Thyroid gland (tissue), 4 donors: Measurements from ENCODE around the gene ATM. TPM values are rescaled to one million over a fixed set of nuclear protein-coding genes. Genes with fewer than 3 reads are reported as not detected.
"Not testable (repeated sequence)": the region's sequence is repeated elsewhere in the genome, so short reads cannot be mapped to it uniquely, and the experiment has no call there.

Experiments
- DNase-seq, 2 donors: peaks; one replicate each; pipeline ENCODE4 v3.0.0-alpha.2; 2019
- H3K27ac ChIP-seq, 3 donors: fragments of 200-600 bp; sonication (generic); 1 replicate in 2 of 3; 2 replicates in 1 of 3; pipeline ENCODE4 v1.5.1; 2016 to 2019; ENCODE audit warnings: mild to moderate bottlenecking in 1 of 3, moderate library complexity in 1 of 3
- H3K27me3 ChIP-seq: fragments of 200-600 bp; sonication (generic); one replicate; pipeline ENCODE4 v1.5.1; 2019
- H3K36me3 ChIP-seq, 2 donors: fragments of 200-600 bp; sonication (generic); one replicate each; pipeline ENCODE4 v1.5.1; 2016 to 2019
- H3K4me1 ChIP-seq, 2 donors: fragments of 200-600 bp; sonication (generic); one replicate each; pipeline ENCODE4 v1.5.1; 2017 to 2019
- H3K4me3 ChIP-seq, 3 donors: fragments of 200-600 bp; sonication (generic); replicated peaks in 1 of 3; 1 replicate in 2 of 3; 2 replicates in 1 of 3; pipeline ENCODE4 v1.5.1; 2016; ENCODE audit warnings: mild to moderate bottlenecking in 1 of 3
- H3K9me3 ChIP-seq: fragments of 200-600 bp; sonication (generic); one replicate; pipeline ENCODE4 v1.5.1; 2017
- POLR2A ChIP-seq, 2 donors: fragments of 450-650 bp; IDR thresholded peaks; one replicate each; pipeline ENCODE4 v1.6.1; 2017; ENCODE audit warnings: antibody characterized with exemption in 2 of 2, mild to moderate bottlenecking in 2 of 2, moderate library complexity in 1 of 2
- WGBS, 2 donors: methylation state at CpG; one replicate each; pipeline ENCODE4 v1.1.5; 2017; 5-methylcytosine and 5-hydroxymethylcytosine counted together
- intact Hi-C: fragments of 100-400 bp; cut with DNase I; formaldehyde crosslinking; loops from one replicate; pipeline ENCODE4 v1.15.1; 2023
- total RNA-seq, 4 donors: library from RNA; depleted of rRNA; stranded (reverse); fragments of >200 nt; gene quantifications; one replicate each; pipeline ENCODE4 v1.2.3, GENCODE V29; 2016
- TF ChIP-seq, protein P1 (sequence below), 6 experiments: fragments of 200-600 bp in 3 of 6; fragments of 450-650 bp in 3 of 6; sonication (generic) in 3 of 6; IDR thresholded peaks; one replicate each; pipeline ENCODE4 v1.5.1; 2016 to 2019; ENCODE audit warnings: antibody characterized with exemption in 6 of 6, mild to moderate bottlenecking in 2 of 6, inconsistent platforms in 1 of 6, moderate library complexity in 1 of 6

ATM gene
- total RNA-seq, 4 donors from 2014 or later, result 84.4 to 207 (median 137) TPM

- intact Hi-C loops, result no loop called here
- no peak for DNase-seq
These were observed 165.7 kb downstream of the ATM start for GRCh38 chr11:108388576-108388975.

DNA sequence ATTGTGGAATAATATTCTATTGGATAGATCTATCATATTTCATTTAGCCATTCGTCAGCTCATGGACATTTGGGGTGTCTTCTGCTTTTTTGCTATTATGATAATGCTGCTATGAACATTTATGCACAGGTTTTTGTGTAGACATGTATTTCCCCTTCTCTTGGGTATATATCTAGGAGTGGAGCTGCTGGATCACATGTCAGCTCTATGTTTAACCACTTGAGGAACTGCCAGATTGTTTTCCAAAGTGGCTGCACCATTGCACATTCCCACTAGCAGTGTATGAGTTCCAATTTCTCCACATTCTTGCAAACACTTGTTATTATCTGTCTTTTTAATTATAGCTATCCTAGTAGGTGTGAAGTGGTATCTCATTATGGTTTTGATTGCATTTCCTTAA, 169.5 kb downstream of the ATM start:
- 91 to 92% methylated on average over 1 of the region's 1 CpG for WGBS, 2 donors
- no peak overlapping the region for H3K4me3 ChIP-seq
- H3K27ac ChIP-seq, result no peak overlapping the region
- TF ChIP-seq, protein P1, sequence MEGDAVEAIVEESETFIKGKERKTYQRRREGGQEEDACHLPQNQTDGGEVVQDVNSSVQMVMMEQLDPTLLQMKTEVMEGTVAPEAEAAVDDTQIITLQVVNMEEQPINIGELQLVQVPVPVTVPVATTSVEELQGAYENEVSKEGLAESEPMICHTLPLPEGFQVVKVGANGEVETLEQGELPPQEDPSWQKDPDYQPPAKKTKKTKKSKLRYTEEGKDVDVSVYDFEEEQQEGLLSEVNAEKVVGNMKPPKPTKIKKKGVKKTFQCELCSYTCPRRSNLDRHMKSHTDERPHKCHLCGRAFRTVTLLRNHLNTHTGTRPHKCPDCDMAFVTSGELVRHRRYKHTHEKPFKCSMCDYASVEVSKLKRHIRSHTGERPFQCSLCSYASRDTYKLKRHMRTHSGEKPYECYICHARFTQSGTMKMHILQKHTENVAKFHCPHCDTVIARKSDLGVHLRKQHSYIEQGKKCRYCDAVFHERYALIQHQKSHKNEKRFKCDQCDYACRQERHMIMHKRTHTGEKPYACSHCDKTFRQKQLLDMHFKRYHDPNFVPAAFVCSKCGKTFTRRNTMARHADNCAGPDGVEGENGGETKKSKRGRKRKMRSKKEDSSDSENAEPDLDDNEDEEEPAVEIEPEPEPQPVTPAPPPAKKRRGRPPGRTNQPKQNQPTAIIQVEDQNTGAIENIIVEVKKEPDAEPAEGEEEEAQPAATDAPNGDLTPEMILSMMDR (IDR thresholded peaks at IDR 0.05), result no peak
- no peak for TF ChIP-seq POLR2A (IDR thresholded peaks at IDR 0.05)
- H3K9me3 ChIP-seq, result no peaks in the 10 kb centered on the region
- no peaks in the 10 kb centered on the region for H3K36me3 ChIP-seq
- intact Hi-C loops, result no loop called here
- DNase-seq, result no peak
- H3K4me1 ChIP-seq, result no peaks in the 10 kb centered on the region
- no peaks in the 10 kb centered on the region for H3K27me3 ChIP-seq

More at GRCh38 chr11:108388576-108388975, 165.7 kb downstream of the ATM start:
- no peaks in the 10 kb centered on the region for H3K36me3 ChIP-seq
- H3K27me3 ChIP-seq, result no peaks in the 10 kb centered on the region
- TF ChIP-seq POLR2A (IDR thresholded peaks at IDR 0.05), result no peak
- TF ChIP-seq, protein P1 (IDR thresholded peaks at IDR 0.05), result no peak
- H3K27ac ChIP-seq, result no peak overlapping the region
- WGBS, 2 donors, result 84 to 89% methylated on average over 5 of the region's 5 CpGs
- H3K4me3 ChIP-seq, result no peak overlapping the region
- H3K4me1 ChIP-seq, result no peaks in the 10 kb centered on the region
- no peaks in the 10 kb centered on the region for H3K9me3 ChIP-seq

DNA sequence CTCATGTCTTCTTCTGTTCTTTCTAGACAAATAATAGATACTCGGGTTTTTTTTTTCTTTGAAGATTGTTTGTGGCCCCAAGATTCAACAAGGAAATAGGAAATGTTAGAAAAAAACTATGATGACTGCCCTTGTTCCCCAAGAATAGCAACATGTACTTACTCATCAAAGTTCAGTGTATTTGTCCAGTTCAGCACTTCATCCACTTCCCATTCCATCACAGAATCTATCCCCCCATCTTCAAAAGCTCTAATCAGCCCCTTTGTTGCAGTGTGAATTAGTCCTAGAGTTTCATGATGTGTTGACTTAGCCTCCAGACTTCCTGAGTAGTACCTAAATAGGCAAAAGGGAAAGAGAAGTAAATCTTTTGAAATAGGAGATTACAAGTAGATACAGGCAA, 170.2 kb downstream of the ATM start:
- Histone ChIP-seq H3K27me3 (no peaks in the 10 kb centered on the region), H3K4me3 (no peak overlapping the region), H3K27ac (no peak overlapping the region), H3K36me3 (no peaks in the 10 kb centered on the region), H3K9me3 (no peaks in the 10 kb centered on the region), H3K4me1 (no peaks in the 10 kb centered on the region)
- TF ChIP-seq, protein P1 (IDR thresholded peaks at IDR 0.05), result no peak
- TF ChIP-seq POLR2A (IDR thresholded peaks at IDR 0.05), result no peak
- 45 to 49% methylated on average over 1 of the region's 1 CpG for WGBS, 2 donors
- no peak for DNase-seq
- intact Hi-C loops, result no loop called here

- intact Hi-C loops, result no loop called here
- no peak overlapping the region for H3K27ac ChIP-seq
- H3K9me3 ChIP-seq, result no peaks in the 10 kb centered on the region
- H3K27me3 ChIP-seq, result no peaks in the 10 kb centered on the region
- H3K4me3 ChIP-seq, result no peak overlapping the region
- no peak for TF ChIP-seq POLR2A (IDR thresholded peaks at IDR 0.05)
- TF ChIP-seq, protein P1 (IDR thresholded peaks at IDR 0.05), result no peak
- no peak for DNase-seq
- H3K4me1 ChIP-seq, result no peaks in the 10 kb centered on the region
- 93 to 96% methylated on average over 4 of the region's 4 CpGs for WGBS, 2 donors
- no peaks in the 10 kb centered on the region for H3K36me3 ChIP-seq
These were observed 171.9 kb downstream of the ATM start for GRCh38 chr11:108394744-108395284.

DNA sequence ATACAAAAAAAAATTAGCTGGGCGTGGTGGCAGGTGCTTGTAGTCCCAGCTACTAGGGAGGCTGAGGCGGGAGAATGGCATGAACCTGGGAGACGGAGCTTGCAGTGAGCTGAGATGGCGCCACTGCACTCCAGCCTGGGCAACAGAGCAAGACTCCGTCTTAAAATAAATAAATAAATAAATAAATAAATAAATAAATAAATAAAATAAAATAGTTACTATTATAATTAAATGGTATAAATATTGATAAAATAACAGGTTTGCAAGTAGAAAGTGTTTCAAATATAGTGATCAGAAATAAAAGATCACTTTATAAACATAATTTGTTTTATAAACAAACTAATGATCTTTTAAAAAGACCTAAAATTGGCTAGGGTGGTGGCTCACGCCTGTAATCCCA, 173.8 kb downstream of the ATM start:
- H3K27ac ChIP-seq, H3K9me3 ChIP-seq, H3K27me3 ChIP-seq, H3K4me1 ChIP-seq, H3K4me3 ChIP-seq, H3K36me3 ChIP-seq, DNase-seq, intact Hi-C loops: not testable (repeated sequence)
- 95 to 97% methylated on average over 6 of the region's 6 CpGs for WGBS, 2 donors

DNA sequence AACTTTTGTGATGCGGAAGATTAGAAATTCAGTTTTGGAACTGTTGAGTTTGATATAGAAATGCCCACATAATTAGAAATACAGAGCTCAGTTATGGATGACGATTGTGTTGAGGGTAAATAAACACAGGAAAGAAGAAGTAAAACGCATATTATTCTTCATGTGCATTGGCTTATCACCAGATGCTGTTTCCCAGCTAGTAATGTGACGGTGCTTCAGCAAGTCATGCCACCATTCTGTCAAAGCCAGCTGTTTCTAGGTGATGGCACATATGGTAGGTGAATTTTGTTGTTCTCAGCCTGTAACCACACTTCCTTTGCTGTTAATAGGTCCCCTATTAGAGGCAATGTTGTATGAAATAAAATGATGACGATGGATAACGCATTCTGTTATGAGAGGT, 175.6 kb downstream of the ATM start:
- 84 to 87% methylated on average over 6 of the region's 6 CpGs for WGBS, 2 donors
- DNase-seq, result no peak
- no peaks in the 10 kb centered on the region for H3K27me3 ChIP-seq
- TF ChIP-seq POLR2A (IDR thresholded peaks at IDR 0.05), result no peak
- TF ChIP-seq, protein P1 (IDR thresholded peaks at IDR 0.05), result no peak
- no peaks in the 10 kb centered on the region for H3K4me1 ChIP-seq
- no peaks in the 10 kb centered on the region for H3K36me3 ChIP-seq
- no peak overlapping the region for H3K27ac ChIP-seq
- intact Hi-C loops, result no loop called here
- no peaks in the 10 kb centered on the region for H3K9me3 ChIP-seq
- H3K4me3 ChIP-seq, result no peak overlapping the region
